Loucy (cell line): Measurements from ENCODE around the gene CST4.
"Not testable (repeated sequence)": the region's sequence is repeated elsewhere in the genome, so short reads cannot be mapped to it uniquely, and the experiment has no call there.

Experiments used
- H2AFZ ChIP-seq: fragments of 200-600 bp; sonication (generic); 2 replicates; pipeline ENCODE4 v1.6.0; 2016; ENCODE audit warnings: antibody characterized with exemption, mild to moderate bottlenecking, low read length, moderate library complexity
- H3F3A ChIP-seq: fragments of 200-600 bp; 2 replicates; pipeline ENCODE4 v1.6.0; 2016; ENCODE audit warnings: antibody characterized with exemption, low read depth, mild to moderate bottlenecking
- H3K27me3 ChIP-seq: fragments of 200-600 bp; sonication (generic); 2 replicates; pipeline ENCODE4 v1.6.1; 2014; ENCODE audit warnings: low read length, mild to moderate bottlenecking; ENCODE audit not compliant: insufficient read depth, poor library complexity, severe bottlenecking
- H3K36me3 ChIP-seq: fragments of 200-600 bp; sonication (generic); 2 replicates; pipeline ENCODE4 v1.6.1; 2016; ENCODE audit warnings: low read length; ENCODE audit not compliant: insufficient read depth
- H3K4me1 ChIP-seq: fragments of 200-600 bp; sonication (generic); 2 replicates; pipeline ENCODE4 v1.5.1; 2014; ENCODE audit warnings: low read length, mild to moderate bottlenecking; ENCODE audit not compliant: insufficient read depth, poor library complexity, severe bottlenecking
- H3K4me2 ChIP-seq: fragments of 200-600 bp; sonication (generic); 2 replicates; pipeline ENCODE4 v1.6.0; 2014; ENCODE audit warnings: antibody characterized with exemption, low read length, low read depth, mild to moderate bottlenecking; ENCODE audit not compliant: poor library complexity, severe bottlenecking
- H3K4me3 ChIP-seq: fragments of 200-600 bp; sonication (generic); 2 replicates; pipeline ENCODE4 v1.5.1; 2014; ENCODE audit warnings: low read length, mild to moderate bottlenecking, mixed read lengths; ENCODE audit not compliant: poor library complexity, severe bottlenecking
- H3K79me2 ChIP-seq: fragments of 200-600 bp; sonication (generic); 2 replicates; pipeline ENCODE4 v1.6.1; 2014; ENCODE audit warnings: low read length; ENCODE audit not compliant: insufficient read depth
- H3K9ac ChIP-seq: fragments of 200-600 bp; sonication (generic); 2 replicates; pipeline ENCODE4 v1.6.0; 2014; ENCODE audit warnings: mild to moderate bottlenecking, low read depth, low read length, moderate library complexity; ENCODE audit not compliant: poor library complexity, severe bottlenecking
- H3K9me2 ChIP-seq: fragments of 200-600 bp; sonication (generic); replicated peaks from 2 replicates; pipeline ENCODE4 v1.6.1; 2016; ENCODE audit warnings: low read depth, low read length, mixed read lengths
- H3K9me3 ChIP-seq: fragments of 200-600 bp; sonication (generic); 2 replicates; pipeline ENCODE4 v1.6.1; 2014; ENCODE audit warnings: mild to moderate bottlenecking, antibody characterized with exemption, low read length, low read depth; ENCODE audit not compliant: insufficient read depth
- H4K20me1 ChIP-seq: fragments of 200-600 bp; sonication (generic); 2 replicates; pipeline ENCODE4 v1.6.0; 2014; ENCODE audit warnings: antibody characterized with exemption, low read length, mild to moderate bottlenecking; ENCODE audit not compliant: insufficient read depth, poor library complexity, severe bottlenecking
- EZH2phosphoT487 ChIP-seq: fragments of 200-600 bp; IDR thresholded peaks from 2 replicates; pipeline ENCODE4 v1.6.1; 2018; ENCODE audit warnings: antibody characterized with exemption, mild to moderate bottlenecking, moderate library complexity, borderline replicate concordance
- TF ChIP-seq, protein P1 (sequence below): fragments of 200-600 bp; sonication (generic); conservative IDR thresholded peaks from 2 replicates; pipeline ENCODE4 v1.5.1; 2014; ENCODE audit warnings: mild to moderate bottlenecking, antibody characterized with exemption, low read length

Gene CST4

DNA sequence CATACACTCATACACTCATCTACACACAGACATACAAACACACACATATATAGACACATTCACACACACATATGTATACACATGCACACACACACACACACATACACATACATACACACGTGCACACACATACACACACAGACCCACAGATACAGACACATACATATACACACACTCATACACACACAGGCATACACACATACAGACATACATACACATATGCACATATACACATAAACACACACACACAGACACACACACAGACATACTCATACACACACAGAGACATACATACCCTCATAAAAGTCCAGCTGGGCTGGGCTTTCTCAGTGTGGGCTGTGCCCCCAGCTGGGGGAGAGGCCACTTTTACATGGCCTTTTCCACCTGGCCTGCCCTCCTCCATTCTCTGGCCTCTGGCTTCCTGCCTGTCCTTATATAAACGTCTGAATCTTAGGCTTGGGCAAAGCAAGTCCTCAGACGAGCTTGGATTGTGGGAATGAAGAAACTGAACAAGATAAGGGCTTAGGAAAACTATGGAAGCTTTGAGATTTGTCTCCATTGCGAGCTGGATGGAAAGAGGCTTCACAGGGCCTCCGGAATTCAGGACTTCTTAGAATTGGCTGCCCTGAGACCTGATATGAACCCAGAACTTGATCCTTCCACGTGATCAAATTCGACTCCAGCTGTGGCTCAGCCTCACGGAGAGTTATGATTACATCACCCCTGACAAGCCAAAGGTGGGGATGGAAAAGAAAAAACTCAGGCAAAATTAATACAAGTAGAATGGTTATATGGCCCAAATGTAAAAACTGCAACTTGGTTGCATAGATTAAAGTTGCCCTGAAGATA is 28.6 kb downstream of the CST4 start:
- H3K36me3 ChIP-seq = no peaks in the 10 kb centered on the region
- no peaks in the 10 kb centered on the region for H3K9me2 ChIP-seq
- H2AFZ ChIP-seq = no peak overlapping the region
- H4K20me1 ChIP-seq = no peaks in the 10 kb centered on the region
- no peaks in the 10 kb centered on the region for H3F3A ChIP-seq
- TF ChIP-seq EZH2phosphoT487 = no peak
- TF ChIP-seq, protein P1, sequence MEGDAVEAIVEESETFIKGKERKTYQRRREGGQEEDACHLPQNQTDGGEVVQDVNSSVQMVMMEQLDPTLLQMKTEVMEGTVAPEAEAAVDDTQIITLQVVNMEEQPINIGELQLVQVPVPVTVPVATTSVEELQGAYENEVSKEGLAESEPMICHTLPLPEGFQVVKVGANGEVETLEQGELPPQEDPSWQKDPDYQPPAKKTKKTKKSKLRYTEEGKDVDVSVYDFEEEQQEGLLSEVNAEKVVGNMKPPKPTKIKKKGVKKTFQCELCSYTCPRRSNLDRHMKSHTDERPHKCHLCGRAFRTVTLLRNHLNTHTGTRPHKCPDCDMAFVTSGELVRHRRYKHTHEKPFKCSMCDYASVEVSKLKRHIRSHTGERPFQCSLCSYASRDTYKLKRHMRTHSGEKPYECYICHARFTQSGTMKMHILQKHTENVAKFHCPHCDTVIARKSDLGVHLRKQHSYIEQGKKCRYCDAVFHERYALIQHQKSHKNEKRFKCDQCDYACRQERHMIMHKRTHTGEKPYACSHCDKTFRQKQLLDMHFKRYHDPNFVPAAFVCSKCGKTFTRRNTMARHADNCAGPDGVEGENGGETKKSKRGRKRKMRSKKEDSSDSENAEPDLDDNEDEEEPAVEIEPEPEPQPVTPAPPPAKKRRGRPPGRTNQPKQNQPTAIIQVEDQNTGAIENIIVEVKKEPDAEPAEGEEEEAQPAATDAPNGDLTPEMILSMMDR = no peak
- H3K9ac ChIP-seq = no peak overlapping the region
- no peaks in the 10 kb centered on the region for H3K9me3 ChIP-seq
- H3K4me1 ChIP-seq = no peaks in the 10 kb centered on the region
- H3K27me3 ChIP-seq = no peaks in the 10 kb centered on the region
- H3K79me2 ChIP-seq = no peaks in the 10 kb centered on the region
- no peak overlapping the region for H3K4me2 ChIP-seq
- H3K4me3 ChIP-seq = no peak overlapping the region

DNA sequence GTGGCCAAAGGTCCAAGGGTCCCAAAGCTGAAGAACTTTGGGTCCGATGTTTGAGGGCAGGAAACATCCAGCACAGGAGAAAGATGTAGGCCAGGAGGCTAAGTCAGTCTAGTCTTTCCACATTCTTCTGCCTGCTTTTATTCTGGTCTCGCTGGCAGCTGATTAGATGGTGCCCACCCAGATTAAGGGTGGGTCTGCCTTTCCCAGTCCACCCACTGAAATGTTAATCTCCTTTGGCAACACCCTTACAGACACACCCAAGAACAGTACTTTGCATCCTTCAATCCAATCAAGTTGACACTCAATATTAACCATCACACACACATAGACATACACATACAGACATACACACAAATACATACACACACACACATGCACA is 29.2 kb downstream of the CST4 start:
- not testable (repeated sequence) for H3F3A ChIP-seq, H3K9ac ChIP-seq, H3K36me3 ChIP-seq, H3K27me3 ChIP-seq, H3K9me2 ChIP-seq, H3K4me1 ChIP-seq, H3K9me3 ChIP-seq, H3K4me3 ChIP-seq, H4K20me1 ChIP-seq, H3K4me2 ChIP-seq, H2AFZ ChIP-seq, H3K79me2 ChIP-seq

DNA sequence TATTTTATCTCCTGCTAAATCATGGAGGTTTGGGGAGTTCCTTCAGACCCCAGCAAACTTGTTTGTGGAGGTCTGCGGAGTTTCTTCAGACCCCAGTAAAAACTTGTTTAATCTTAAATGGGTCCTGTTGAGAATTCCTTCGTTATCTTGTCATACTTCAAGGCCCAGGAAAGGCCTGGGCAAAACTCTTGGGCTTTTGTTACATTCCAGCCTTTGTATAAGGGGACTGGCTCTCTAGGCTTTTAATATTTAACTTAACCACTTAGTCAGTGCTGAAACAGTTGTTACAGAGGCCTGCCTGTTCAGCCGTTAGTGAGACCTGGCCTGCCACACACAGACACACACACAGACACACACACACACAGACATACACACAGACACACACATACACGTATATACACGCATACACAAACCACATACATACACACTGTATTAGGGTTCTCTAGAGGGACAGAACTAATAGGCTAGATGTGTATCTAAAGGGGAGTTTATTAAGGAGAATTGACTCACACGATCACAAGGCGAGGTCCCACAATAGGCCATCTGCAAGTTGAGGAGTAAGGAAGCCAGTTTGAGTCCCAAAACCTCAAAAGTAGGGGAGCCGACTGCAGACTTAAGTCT is 29.7 kb downstream of the CST4 start:
- no peaks in the 10 kb centered on the region for H4K20me1 ChIP-seq
- no peaks in the 10 kb centered on the region for H3K9me3 ChIP-seq
- no peaks in the 10 kb centered on the region for H3K4me1 ChIP-seq
- H3K36me3 ChIP-seq = no peaks in the 10 kb centered on the region
- H3K9me2 ChIP-seq = no peaks in the 10 kb centered on the region
- no peak overlapping the region for H2AFZ ChIP-seq
- no peak overlapping the region for H3K4me3 ChIP-seq
- H3K4me2 ChIP-seq = no peak overlapping the region
- no peaks in the 10 kb centered on the region for H3K79me2 ChIP-seq
- H3K27me3 ChIP-seq = no peaks in the 10 kb centered on the region
- no peaks in the 10 kb centered on the region for H3F3A ChIP-seq
- H3K9ac ChIP-seq = no peak overlapping the region
- no peak for TF ChIP-seq EZH2phosphoT487
- TF ChIP-seq, protein P1 = no peak

DNA sequence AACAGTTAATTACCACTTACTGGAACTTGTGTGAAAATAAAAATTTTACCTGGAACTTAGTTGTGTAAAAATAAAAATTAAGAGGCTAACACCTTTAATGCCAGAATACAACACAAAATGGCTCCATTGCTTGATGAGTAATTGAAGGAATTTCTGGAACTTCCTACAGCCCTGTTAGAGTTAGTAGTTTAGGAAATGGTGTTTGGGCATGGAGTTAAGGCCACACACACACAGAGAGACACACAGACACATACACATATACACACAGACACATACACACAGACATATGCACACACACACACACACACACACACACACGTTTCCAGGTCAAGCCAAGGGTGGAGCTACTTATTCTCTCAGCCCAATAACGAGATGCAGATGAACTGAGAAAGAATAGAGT is 30.5 kb downstream of the CST4 start:
- Histone ChIP-seq H3K79me2 (no peaks in the 10 kb centered on the region), H3F3A (no peaks in the 10 kb centered on the region)

More for the DNA sequence above, 30.5 kb downstream of the CST4 start:
- Histone ChIP-seq H3K9me2 (no peaks in the 10 kb centered on the region), H3K27me3 (no peaks in the 10 kb centered on the region), H3K4me2 (no peak overlapping the region), H3K9me3 (no peaks in the 10 kb centered on the region), H3K4me3 (no peak overlapping the region), H3K36me3 (no peaks in the 10 kb centered on the region), H2AFZ (no peak overlapping the region), H4K20me1 (no peaks in the 10 kb centered on the region), H3K9ac (no peak overlapping the region), H3K4me1 (no peaks in the 10 kb centered on the region)
- TF ChIP-seq EZH2phosphoT487 = no peak
- TF ChIP-seq, protein P1 = no peak
